ENCODE data around the gene CYP39A1.

Gene CYP39A1

GRCh38 chr6:46690141-46690755, 37.6 kb upstream of the CYP39A1 start:
- H3K14ac ChIP-seq (ENCODE audit: low read length): no peak overlapping the region
- H4K8ac ChIP-seq (ENCODE audit: low read depth, low read length): no peak overlapping the region
- no peak overlapping the region for H4K91ac ChIP-seq (ENCODE audit: low read depth, low read length, poor library complexity)
- no CpG with 5 or more reads among the region's 2 CpGs for WGBS, 2 donors (ENCODE audit: extremely low coverage in 2 of 2, insufficient read length in 2 of 2, insufficient replicate concordance in 1 of 2)
- no peaks in the 10 kb centered on the region for H3K36me3 ChIP-seq (replicated peaks in 1 of 2; ENCODE audit: control insufficient read depth in 2 of 2, insufficient read depth in 2 of 2, low read length in 2 of 2)
- H2BK15ac ChIP-seq (ENCODE audit: low read length): no peak overlapping the region
- no peak overlapping the region for H2BK12ac ChIP-seq (ENCODE audit: low read length)
- no peak for DNase-seq (ENCODE audit: low spot score)
- no peak overlapping the region for H3K4me2 ChIP-seq (ENCODE audit: insufficient read depth, low read length, poor library complexity, severe bottlenecking)
- H3K4me1 ChIP-seq (ENCODE audit: control insufficient read depth in 2 of 2, insufficient read depth in 1 of 2, low read depth in 1 of 2, low read length in 2 of 2): no peaks in the 10 kb centered on the region
- no peak overlapping the region for H3K4ac ChIP-seq (ENCODE audit: low read length)
- H3K18ac ChIP-seq (ENCODE audit: low read length): no peak overlapping the region
- H3K9ac ChIP-seq (ENCODE audit: low read depth, low read length, poor library complexity): no peak overlapping the region
- no peak overlapping the region for H2BK120ac ChIP-seq (ENCODE audit: low read depth, low read length)
- no peak overlapping the region for H3K23ac ChIP-seq (ENCODE audit: low read depth, low read length, poor library complexity)
- H3K9me3 ChIP-seq (replicated peaks in 1 of 2; ENCODE audit: control insufficient read depth in 2 of 2, insufficient read depth in 1 of 2, low read depth in 1 of 2, low read length in 2 of 2): no peaks in the 10 kb centered on the region
- no peak overlapping the region for H2BK5ac ChIP-seq (ENCODE audit: low read length)
- no peak overlapping the region for H2AK5ac ChIP-seq (ENCODE audit: low read depth, low read length)
- no peaks in the 10 kb centered on the region for H3K79me1 ChIP-seq (ENCODE audit: low read depth, low read length)
- no peak overlapping the region for H3K27ac ChIP-seq (replicated peaks; ENCODE audit: low read length)
- H3K27me3 ChIP-seq (ENCODE audit: control insufficient read depth in 3 of 3, insufficient read depth in 3 of 3, low read depth in 1 of 3, low read length in 3 of 3): no peaks in the 10 kb centered on the region
- H3K4me3 ChIP-seq (ENCODE audit: low read length in 2 of 2): no peak overlapping the region
- no peak overlapping the region for H2AFZ ChIP-seq (ENCODE audit: low read length)

- no peaks in the 10 kb centered on the region for H3K4me1 ChIP-seq (ENCODE audit: control insufficient read depth in 2 of 2, insufficient read depth in 1 of 2, low read depth in 1 of 2, low read length in 2 of 2)
- no CpG with 5 or more reads among the region's 3 CpGs for WGBS, 2 donors (ENCODE audit: extremely low coverage in 2 of 2, insufficient read length in 2 of 2, insufficient replicate concordance in 1 of 2)
- H3K4me2 ChIP-seq (ENCODE audit: insufficient read depth, low read length, poor library complexity, severe bottlenecking): no peak overlapping the region
- no peak for DNase-seq (ENCODE audit: low spot score)
- H2BK120ac ChIP-seq (ENCODE audit: low read depth, low read length): no peak overlapping the region
- no peak overlapping the region for H4K8ac ChIP-seq (ENCODE audit: low read depth, low read length)
- no peak overlapping the region for H3K18ac ChIP-seq (ENCODE audit: low read length)
- no peak overlapping the region for H3K4ac ChIP-seq (ENCODE audit: low read length)
- H2BK15ac ChIP-seq (ENCODE audit: low read length): no peak overlapping the region
- no peak overlapping the region for H2AFZ ChIP-seq (ENCODE audit: low read length)
- H3K9me3 ChIP-seq (replicated peaks in 1 of 2; ENCODE audit: control insufficient read depth in 2 of 2, insufficient read depth in 1 of 2, low read depth in 1 of 2, low read length in 2 of 2): no peaks in the 10 kb centered on the region
- no peak overlapping the region for H4K91ac ChIP-seq (ENCODE audit: low read depth, low read length, poor library complexity)
- no peak overlapping the region for H2AK5ac ChIP-seq (ENCODE audit: low read depth, low read length)
- H3K27ac ChIP-seq (replicated peaks; ENCODE audit: low read length): no peak overlapping the region
- no peak overlapping the region for H2BK12ac ChIP-seq (ENCODE audit: low read length)
- H3K9ac ChIP-seq (ENCODE audit: low read depth, low read length, poor library complexity): no peak overlapping the region
- no peaks in the 10 kb centered on the region for H3K27me3 ChIP-seq (ENCODE audit: control insufficient read depth in 3 of 3, insufficient read depth in 3 of 3, low read depth in 1 of 3, low read length in 3 of 3)
- H2BK5ac ChIP-seq (ENCODE audit: low read length): no peak overlapping the region
- no peak overlapping the region for H3K14ac ChIP-seq (ENCODE audit: low read length)
- H3K4me3 ChIP-seq (ENCODE audit: low read length in 2 of 2): no peak overlapping the region
- H3K23ac ChIP-seq (ENCODE audit: low read depth, low read length, poor library complexity): no peak overlapping the region
- no peaks in the 10 kb centered on the region for H3K79me1 ChIP-seq (ENCODE audit: low read depth, low read length)
- H3K36me3 ChIP-seq (replicated peaks in 1 of 2; ENCODE audit: control insufficient read depth in 2 of 2, insufficient read depth in 2 of 2, low read length in 2 of 2): no peaks in the 10 kb centered on the region
Observed at GRCh38 chr6:46689657-46690056, 37.0 kb upstream of the CYP39A1 start.

GRCh38 chr6:46688966-46689335, 36.3 kb upstream of the CYP39A1 start:
- Histone ChIP-seq H2AK5ac (ENCODE audit: low read depth, low read length) (no peak overlapping the region), H3K9me3 (replicated peaks in 1 of 2; ENCODE audit: control insufficient read depth in 2 of 2, insufficient read depth in 1 of 2, low read depth in 1 of 2, low read length in 2 of 2) (no peaks in the 10 kb centered on the region), H3K4me2 (ENCODE audit: insufficient read depth, low read length, poor library complexity, severe bottlenecking) (no peak overlapping the region), H2BK5ac (ENCODE audit: low read length) (no peak overlapping the region), H3K23ac (ENCODE audit: low read depth, low read length, poor library complexity) (no peak overlapping the region), H2AFZ (ENCODE audit: low read length) (no peak overlapping the region), H3K27me3 (ENCODE audit: control insufficient read depth in 3 of 3, insufficient read depth in 3 of 3, low read depth in 1 of 3, low read length in 3 of 3) (no peaks in the 10 kb centered on the region), H3K18ac (ENCODE audit: low read length) (peak overlapping the region; percentile 51), H3K4me3 (ENCODE audit: low read length in 2 of 2) (no peak overlapping the region), H2BK120ac (ENCODE audit: low read depth, low read length) (no peak overlapping the region), H2BK15ac (ENCODE audit: low read length) (no peak overlapping the region), H4K91ac (ENCODE audit: low read depth, low read length, poor library complexity) (no peak overlapping the region), H3K9ac (ENCODE audit: low read depth, low read length, poor library complexity) (no peak overlapping the region), H3K36me3 (replicated peaks in 1 of 2; ENCODE audit: control insufficient read depth in 2 of 2, insufficient read depth in 2 of 2, low read length in 2 of 2) (no peaks in the 10 kb centered on the region), H2BK12ac (ENCODE audit: low read length) (no peak overlapping the region), H3K4me1 (ENCODE audit: control insufficient read depth in 2 of 2, insufficient read depth in 1 of 2, low read depth in 1 of 2, low read length in 2 of 2) (no peaks in the 10 kb centered on the region), H3K27ac (replicated peaks; ENCODE audit: low read length) (no peak overlapping the region), H3K79me1 (ENCODE audit: low read depth, low read length) (no peaks in the 10 kb centered on the region), H4K8ac (ENCODE audit: low read depth, low read length) (no peak overlapping the region), H3K4ac (ENCODE audit: low read length) (no peak overlapping the region), H3K14ac (ENCODE audit: low read length) (peak overlapping the region; percentile 14)
- WGBS, 2 donors (ENCODE audit: extremely low coverage in 2 of 2, insufficient read length in 2 of 2, insufficient replicate concordance in 1 of 2): no CpG with 5 or more reads among the region's 13 CpGs
- DNase-seq (ENCODE audit: low spot score): no peak

DNA sequence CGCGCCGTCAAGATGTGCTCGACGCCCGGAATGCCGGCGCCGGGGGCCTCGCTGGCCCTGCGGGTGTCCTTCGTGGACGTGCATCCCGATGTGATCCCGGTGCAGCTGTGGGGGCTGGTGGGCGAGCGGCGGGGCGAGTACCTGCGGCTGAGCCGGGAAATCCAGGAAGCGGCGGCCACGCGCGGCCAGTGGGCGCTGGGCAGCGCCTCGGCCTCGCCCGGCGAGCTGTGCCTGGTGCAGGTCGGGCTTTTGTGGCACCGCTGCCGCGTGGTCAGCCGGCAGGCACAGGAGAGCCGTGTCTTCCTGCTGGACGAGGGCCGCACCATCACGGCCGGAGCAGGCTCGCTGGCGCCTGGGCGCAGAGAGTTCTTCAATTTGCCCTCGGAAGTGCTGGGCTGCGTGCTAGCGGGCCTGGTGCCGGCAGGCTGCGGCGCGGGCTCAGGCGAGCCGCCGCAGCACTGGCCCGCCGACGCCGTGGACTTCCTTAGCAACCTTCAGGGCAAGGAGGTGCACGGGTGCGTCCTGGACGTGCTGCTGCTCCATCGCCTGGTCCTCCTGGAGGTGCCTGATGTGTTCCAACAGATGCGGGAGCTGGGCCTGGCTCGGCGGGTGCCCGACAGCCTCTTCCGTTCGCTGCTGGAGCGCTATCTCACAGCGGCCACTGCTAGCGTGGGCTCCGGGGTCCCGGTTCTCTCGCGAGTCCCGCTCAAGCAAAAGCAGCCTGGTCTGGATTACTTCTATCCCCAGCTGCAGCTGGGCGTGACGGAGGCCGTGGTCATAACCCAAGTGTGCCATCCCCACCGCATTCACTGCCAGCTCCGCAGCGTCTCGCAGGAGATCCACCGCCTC, 35.7 kb upstream of the CYP39A1 start:
- Histone ChIP-seq H4K91ac (ENCODE audit: low read depth, low read length, poor library complexity) (no peak overlapping the region), H3K27me3 (ENCODE audit: control insufficient read depth in 3 of 3, insufficient read depth in 3 of 3, low read depth in 1 of 3, low read length in 3 of 3) (no peaks in the 10 kb centered on the region), H3K79me1 (ENCODE audit: low read depth, low read length) (no peaks in the 10 kb centered on the region), H2BK120ac (ENCODE audit: low read depth, low read length) (no peak overlapping the region), H3K4ac (ENCODE audit: low read length) (peak overlapping the region; percentile 56), H3K27ac (replicated peaks; ENCODE audit: low read length) (no peak overlapping the region), H2BK5ac (ENCODE audit: low read length) (no peak overlapping the region), H3K4me1 (ENCODE audit: control insufficient read depth in 2 of 2, insufficient read depth in 1 of 2, low read depth in 1 of 2, low read length in 2 of 2) (no peaks in the 10 kb centered on the region), H2BK15ac (ENCODE audit: low read length) (no peak overlapping the region), H3K4me3 (ENCODE audit: low read length in 2 of 2) (no peak overlapping the region), H3K36me3 (replicated peaks in 1 of 2; ENCODE audit: control insufficient read depth in 2 of 2, insufficient read depth in 2 of 2, low read length in 2 of 2) (no peaks in the 10 kb centered on the region), H3K14ac (ENCODE audit: low read length) (no peak overlapping the region), H3K9ac (ENCODE audit: low read depth, low read length, poor library complexity) (no peak overlapping the region), H3K9me3 (replicated peaks in 1 of 2; ENCODE audit: control insufficient read depth in 2 of 2, insufficient read depth in 1 of 2, low read depth in 1 of 2, low read length in 2 of 2) (no peaks in the 10 kb centered on the region), H3K18ac (ENCODE audit: low read length) (peak overlapping the region; percentile 51), H2AFZ (ENCODE audit: low read length) (no peak overlapping the region), H3K4me2 (ENCODE audit: insufficient read depth, low read length, poor library complexity, severe bottlenecking) (no peak overlapping the region), H4K8ac (ENCODE audit: low read depth, low read length) (peak overlapping the region; percentile 55), H3K23ac (ENCODE audit: low read depth, low read length, poor library complexity) (no peak overlapping the region), H2AK5ac (ENCODE audit: low read depth, low read length) (no peak overlapping the region), H2BK12ac (ENCODE audit: low read length) (no peak overlapping the region)
- DNase-seq (ENCODE audit: low spot score): no peak
- no CpG with 5 or more reads among the region's 85 CpGs for WGBS, 2 donors (ENCODE audit: extremely low coverage in 2 of 2, insufficient read length in 2 of 2, insufficient replicate concordance in 1 of 2)

All from neuronal stem cell (in vitro differentiated cells).